Renal cortical epithelial cell (primary cell): ENCODE data around the gene IQCF2. TPM values are rescaled to one million over a fixed set of nuclear protein-coding genes. Genes with fewer than 3 reads are reported as not detected.
A peak's percentile ranks its signal among the peaks of the same experiment; 100 is the strongest.
"Not testable (repeated sequence)": the region's sequence is repeated elsewhere in the genome, so short reads cannot be mapped to it uniquely, and the experiment has no call there.

Experiments used
- DNase-seq: peaks from one replicate; pipeline ENCODE4 v3.0.0-alpha.2; 2011; ENCODE audit warnings: low read depth
- total RNA-seq: library from RNA; depleted of rRNA; stranded (reverse); fragments of >200 nt; gene quantifications from 2 replicates; pipeline ENCODE4 v1.2.3, GENCODE V29; 2014

IQCF2 gene
- total RNA-seq, 1 donor from 2014 or later, result not detected

DNA sequence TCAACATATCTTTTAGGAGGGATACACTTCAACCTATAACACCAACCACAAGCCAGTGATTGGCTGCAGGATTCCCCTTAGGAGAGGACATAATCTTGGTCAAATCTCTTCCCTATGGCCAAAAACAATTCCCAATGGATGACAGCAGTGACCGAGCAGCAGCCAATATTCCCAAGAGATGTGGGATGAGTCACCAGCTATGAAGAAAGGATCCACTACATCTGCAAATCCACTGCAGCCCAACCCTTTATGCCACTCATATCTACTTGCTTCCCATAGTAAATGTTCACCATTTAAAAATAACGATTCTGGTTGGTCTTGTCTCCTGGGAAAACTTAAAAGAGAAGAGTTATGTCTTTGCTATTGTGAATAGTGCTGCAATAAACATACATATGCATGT, 18.5 kb downstream of the IQCF2 start:
- DNase-seq, result no peak

- DNase-seq, result no peak
These were observed 25.0 kb downstream of the IQCF2 start for GRCh38 chr3:51886447-51886846.

GRCh38 chr3:51887620-51888019, 26.2 kb downstream of the IQCF2 start:
- DNase-seq, result peak; percentile 73

DNA sequence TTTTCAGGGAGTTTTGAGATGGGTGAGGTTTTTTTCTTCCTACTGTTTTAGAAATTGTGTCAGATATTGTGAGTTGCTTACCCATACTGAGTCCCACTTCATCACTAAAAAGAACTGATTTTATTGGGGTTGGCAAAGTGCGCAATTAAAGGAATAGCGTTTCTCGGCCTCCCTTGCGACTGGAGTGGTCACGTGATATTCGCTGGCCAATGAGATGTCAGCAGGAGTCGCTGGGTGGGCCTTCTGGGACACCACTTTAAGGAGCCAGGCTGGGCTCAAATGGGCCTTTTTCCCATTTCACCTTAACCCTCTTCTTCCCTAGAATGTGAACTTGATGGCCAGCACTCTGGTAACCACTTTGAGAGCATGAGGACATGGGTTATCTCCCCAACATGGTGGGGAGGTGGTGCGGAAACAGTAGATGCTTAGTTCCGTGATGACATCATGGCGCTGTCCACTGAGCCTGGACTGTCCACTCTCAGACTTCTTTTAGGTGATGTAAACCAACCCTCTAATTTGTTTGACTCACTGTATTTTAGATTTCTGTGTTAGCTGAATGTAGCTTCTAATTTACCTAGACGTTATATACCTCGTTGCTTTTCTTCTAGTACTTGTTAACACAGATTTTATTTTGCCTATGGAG, 27.2 kb downstream of the IQCF2 start:
- no peak for DNase-seq

- no peak for DNase-seq
These were observed 30.0 kb downstream of the IQCF2 start for GRCh38 chr3:51891242-51892039.

GRCh38 chr3:51894391-51894790, 33.0 kb downstream of the IQCF2 start:
- no peak for DNase-seq

DNA sequence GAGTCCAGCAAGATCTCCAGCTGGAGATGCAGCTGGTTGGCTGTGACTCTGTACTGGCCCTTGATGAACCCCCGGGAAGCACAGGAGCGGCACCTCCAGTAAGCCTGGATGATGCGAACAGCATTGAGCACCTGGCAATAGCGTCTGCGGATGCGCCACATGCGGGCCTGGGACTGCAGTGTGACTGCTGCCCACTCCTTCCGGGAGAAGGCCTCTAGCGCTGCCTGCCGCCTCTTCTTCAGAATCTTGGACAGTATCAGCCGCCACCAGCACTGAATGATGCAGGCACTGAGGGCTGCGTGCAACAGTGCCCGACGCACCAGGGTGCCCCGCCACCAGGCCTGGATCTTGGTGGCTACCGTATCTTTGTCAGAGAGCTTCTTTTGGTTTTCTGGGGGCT, 33.5 kb downstream of the IQCF2 start:
- DNase-seq, result no peak

GRCh38 chr3:51896607-51897305, 35.3 kb downstream of the IQCF2 start:
- no peak for DNase-seq

- DNase-seq, result no peak
These were observed 36.0 kb downstream of the IQCF2 start for GRCh38 chr3:51897391-51897790.

DNA sequence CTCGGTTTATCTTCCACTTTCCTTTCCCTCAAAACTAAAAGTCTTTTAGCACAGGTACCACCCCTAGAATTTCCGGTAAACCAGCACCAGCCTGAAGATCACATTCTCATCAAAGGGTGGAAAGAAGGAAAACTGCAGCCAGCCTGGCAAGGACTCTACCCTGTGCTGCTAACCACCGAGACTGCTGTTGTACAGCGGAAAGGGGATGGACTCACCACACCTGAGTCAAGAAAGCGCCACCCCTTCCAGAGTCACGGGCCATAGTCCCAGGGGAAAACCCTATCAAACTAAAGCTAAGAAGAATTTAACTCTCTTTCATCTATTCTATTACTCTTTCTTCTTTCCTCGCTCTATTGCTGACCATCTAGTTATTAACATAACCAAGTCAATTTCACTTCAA, 38.6 kb downstream of the IQCF2 start:
- not testable (repeated sequence) for DNase-seq

DNA sequence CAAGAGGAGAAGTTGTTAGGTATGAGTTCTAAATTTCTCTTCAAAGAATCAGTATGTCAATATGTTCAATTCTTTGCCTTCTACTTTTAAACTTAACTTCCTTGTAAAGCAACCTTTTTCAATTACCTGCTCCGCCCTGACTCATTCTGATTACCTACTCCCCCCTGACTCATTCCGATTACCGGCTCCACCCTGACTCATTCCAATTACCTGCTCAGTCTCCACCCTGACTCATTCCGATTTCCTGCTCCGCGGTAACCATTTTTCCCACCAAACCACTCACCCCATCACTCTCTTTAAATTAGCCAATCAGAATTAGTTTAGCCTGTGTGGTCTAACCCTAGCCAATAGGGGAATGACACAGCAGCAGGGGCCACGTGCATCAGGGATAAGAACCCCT, 40.9 kb downstream of the IQCF2 start:
- DNase-seq, result peak; percentile 81

GRCh38 chr3:51904034-51904823, 42.8 kb downstream of the IQCF2 start:
- no peak for DNase-seq

DNA sequence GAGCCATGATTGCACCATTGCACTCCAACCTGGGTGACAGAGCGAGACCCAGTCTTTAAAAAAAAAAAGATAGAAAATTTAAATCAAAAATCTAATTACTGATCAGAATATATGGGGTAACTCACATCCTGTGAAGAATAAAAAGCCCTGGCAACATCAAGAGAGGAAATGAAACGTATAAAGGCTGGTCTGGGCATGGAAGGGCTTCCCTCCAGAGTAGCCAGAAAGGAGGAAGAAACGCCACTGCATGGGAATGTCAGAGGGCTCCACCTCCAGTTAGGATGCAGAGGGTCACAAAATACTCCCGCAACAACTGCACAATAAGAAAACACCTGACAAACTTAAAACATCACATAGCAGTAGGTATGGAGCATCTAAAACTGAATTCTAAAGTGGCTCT, 46.6 kb downstream of the IQCF2 start:
- DNase-seq, result no peak

Other genes with a start within 250 kb of the IQCF2 start
- 47.2 and 71.1 TPM in 2 replicates for gene TEX264, start 190.4 kb upstream of the IQCF2 start, total RNA-seq
- gene GRM2, start 154.5 kb upstream of the IQCF2 start, total RNA-seq, result 0.05 TPM in 1 of 2 replicates, not detected in the other
- not detected in 2 replicates for gene IQCF6, start 82.4 kb upstream of the IQCF2 start, total RNA-seq
- gene IQCF5, start 14.0 kb downstream of the IQCF2 start, total RNA-seq, result not detected in 2 replicates
- gene IQCF1, start 41.7 kb downstream of the IQCF2 start, total RNA-seq, result not detected in 2 replicates
- 17.1 and 37.5 TPM in 2 replicates for gene RRP9, start 80.3 kb downstream of the IQCF2 start, total RNA-seq
- 49.8 and 58.4 TPM in 2 replicates for gene PARP3, start 80.7 kb downstream of the IQCF2 start, total RNA-seq
- gene GPR62, start 93.8 kb downstream of the IQCF2 start, total RNA-seq, result not detected in 2 replicates
- gene PCBP4, start 105.8 kb downstream of the IQCF2 start, total RNA-seq, result 51.7 and 69.4 TPM in 2 replicates
- 22.2 and 22.7 TPM in 2 replicates for gene ABHD14B, start 112.4 kb downstream of the IQCF2 start, total RNA-seq
- 8.7 and 16.3 TPM in 2 replicates for gene ABHD14A, start 113.4 kb downstream of the IQCF2 start, total RNA-seq
- 53.1 and 140 TPM in 2 replicates for gene ACY1, start 121.9 kb downstream of the IQCF2 start, total RNA-seq
- gene RPL29, start 134.3 kb downstream of the IQCF2 start, total RNA-seq, result 846 and 1,109 TPM in 2 replicates
- 6.2 and 8.2 TPM in 2 replicates for gene DUSP7, start 195.0 kb downstream of the IQCF2 start, total RNA-seq